Activated effector memory CD4-positive, alpha-beta T cell treated with anti-CD3 and anti-CD28 coated beads, Interleukin-2, amount 50 U/mL, for 16 hours (primary cell): ENCODE results near the gene PHF5A.
"Not testable (repeated sequence)": the region's sequence is repeated elsewhere in the genome, so short reads cannot be mapped to it uniquely, and the experiment has no call there.

ENCODE experiments used
- DNase-seq: peaks from one replicate; pipeline ENCODE4 v3.0.0-alpha.2; 2020

Gene PHF5A

DNA sequence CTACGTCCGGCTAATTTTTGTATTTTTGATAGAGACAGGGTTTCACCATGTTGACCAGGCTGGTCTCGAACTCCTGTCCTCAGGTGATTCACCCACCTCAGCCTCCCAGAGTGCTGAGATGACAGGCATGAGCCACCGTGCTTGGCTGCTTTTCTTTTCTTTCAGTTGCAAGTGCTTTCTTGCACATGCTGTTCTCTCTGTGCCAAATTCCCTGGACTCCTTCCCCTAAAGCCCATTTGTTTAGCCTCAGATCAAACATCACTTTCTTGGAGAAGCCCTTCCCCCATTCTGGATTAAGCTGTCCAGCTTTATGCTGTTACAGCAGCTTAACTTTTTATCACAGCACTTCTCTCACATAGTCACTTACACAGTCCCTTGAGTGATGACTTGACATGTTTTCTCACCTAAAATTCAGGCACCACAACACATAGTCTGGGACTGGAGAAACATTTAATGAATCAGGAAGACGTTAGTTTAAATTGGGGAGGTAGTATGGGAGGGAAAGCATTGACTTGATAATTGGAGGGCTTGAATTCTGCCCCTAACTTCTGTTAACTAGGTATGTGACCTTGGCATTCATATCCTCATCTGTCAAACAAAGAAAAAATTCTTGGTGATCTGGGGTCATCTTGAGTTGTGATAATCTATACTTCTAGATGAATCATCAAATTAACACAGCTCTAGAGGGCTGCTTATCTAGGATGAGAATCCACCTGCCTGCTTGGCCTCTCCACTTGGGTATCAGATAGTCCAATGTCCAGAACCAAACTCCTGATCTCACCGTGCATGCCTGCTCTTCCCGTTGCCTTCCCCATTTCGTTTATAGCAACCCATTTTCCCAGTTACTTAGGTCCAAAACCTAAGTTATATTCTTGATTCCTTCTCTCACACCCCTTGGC, 18.8 kb upstream of the PHF5A start:
- DNase-seq = no peak

DNA sequence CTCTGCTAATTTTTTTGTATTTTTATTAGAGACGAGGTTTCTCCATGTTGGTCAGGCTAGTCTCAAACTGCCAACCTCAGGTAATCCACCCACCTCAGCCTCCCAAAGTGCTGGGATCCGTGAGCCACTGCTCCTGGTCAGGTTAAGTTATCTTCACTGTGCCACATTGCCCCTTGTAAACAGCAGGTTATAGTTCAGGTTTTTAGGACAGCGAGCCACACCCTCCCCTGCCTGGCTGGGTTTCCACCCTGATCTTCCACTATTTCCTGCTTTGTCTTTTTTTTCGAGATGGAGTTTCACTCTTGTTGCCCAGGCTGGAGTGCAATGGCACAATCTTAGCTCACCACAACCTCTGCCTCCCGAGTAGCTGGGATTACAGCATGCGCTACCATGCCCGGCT, 16.5 kb upstream of the PHF5A start:
- DNase-seq = no peak

DNA sequence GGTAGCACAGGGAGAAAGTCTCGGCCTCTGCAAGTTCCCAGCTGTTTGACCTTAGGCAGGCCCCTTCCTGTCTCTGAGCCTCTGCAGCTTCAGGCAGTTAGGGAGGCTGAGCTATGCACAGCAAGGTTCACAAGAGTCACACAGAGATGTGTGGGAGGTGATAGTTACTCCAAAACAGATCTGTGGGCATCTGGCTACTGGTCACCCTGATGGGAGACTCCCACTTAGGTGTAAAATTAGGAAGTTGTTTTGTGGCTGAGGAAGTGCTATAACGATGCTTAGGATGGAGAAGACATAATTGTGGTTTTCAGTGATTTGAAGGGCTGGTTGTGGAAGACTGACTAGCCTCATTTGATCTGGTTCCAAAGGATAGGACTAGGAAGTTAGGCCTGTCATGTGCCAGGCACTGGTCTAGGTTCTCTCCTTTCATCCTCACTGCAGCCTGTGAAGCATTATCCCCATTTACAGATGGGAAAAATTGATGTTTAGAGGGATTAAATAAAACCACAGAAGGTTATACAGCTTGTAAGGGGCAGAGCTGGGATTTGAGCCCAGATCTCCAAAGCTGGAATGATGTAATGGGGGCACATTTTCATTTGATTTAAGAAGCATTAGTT, 13.9 kb upstream of the PHF5A start:
- DNase-seq = no peak

DNA sequence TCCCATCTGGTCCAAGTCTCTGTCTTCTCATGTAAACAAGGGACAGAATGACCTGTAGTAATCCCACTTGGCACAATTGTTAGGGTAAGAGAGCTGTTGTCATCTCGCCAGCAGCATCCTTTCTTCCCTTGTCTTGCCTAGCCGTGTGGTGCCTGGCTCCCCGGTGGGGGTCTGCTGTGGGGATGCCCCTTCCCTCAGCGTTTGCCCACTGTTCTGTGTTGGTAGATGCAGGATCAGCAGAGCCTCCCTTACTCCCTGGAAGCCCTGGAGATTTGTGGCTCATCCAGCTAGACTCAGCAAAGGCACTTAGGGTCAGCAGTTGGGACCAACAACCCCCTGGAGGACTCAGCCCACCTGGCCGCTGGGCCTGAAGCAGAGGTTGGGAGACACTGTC, 13.4 kb upstream of the PHF5A start:
- no peak for DNase-seq

DNA sequence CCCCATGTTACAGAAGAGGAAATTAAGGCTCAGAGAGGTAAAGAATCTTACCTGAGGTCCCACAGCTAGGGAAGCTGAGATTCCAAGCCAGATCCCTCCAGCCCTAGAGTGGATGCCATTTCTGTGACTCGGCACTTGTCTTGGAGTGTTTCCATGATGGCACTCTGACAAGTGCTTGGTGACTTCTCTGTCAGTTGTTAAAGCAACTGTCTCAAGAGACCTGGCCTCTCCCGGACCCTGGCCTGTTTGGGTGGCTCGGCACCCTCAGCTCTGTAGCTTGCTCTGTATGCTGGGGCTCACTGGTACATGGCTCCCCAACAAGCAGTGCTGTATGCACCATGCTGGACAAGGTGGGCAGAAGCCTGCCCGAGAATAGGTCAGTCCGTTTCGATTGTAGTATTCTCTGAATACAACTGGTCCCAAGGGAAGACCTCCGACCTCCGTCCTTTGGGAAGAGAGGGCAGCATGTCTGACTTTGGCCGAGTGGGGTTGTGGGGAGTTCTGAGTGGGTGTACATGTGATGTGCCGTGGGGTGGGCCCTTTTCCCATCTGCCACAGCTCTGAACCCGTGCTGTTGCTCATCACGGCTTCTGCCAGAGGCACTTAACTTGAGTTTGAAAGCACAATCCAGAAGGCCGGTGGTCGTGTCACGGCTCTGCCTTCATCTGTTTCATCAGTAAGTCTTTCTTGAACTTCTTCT, 12.8 kb upstream of the PHF5A start:
- DNase-seq = no peak

DNA sequence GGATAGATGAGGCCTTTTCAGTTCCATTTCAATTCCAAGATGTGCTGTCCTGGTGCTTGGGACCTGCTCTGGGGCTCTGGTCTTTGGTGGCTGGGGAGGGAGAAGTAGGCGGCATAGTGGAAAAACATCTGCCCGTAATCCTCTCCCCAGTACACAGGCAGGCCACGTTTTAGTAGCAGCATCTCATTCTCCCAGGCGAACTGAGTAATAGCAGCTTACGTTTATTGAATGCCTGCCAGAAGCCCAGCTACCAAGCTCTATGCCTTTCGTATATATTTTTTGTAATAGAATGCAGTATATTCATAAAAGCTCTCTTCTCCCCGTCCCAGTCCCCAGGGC, 11.9 kb upstream of the PHF5A start:
- DNase-seq = no peak

DNA sequence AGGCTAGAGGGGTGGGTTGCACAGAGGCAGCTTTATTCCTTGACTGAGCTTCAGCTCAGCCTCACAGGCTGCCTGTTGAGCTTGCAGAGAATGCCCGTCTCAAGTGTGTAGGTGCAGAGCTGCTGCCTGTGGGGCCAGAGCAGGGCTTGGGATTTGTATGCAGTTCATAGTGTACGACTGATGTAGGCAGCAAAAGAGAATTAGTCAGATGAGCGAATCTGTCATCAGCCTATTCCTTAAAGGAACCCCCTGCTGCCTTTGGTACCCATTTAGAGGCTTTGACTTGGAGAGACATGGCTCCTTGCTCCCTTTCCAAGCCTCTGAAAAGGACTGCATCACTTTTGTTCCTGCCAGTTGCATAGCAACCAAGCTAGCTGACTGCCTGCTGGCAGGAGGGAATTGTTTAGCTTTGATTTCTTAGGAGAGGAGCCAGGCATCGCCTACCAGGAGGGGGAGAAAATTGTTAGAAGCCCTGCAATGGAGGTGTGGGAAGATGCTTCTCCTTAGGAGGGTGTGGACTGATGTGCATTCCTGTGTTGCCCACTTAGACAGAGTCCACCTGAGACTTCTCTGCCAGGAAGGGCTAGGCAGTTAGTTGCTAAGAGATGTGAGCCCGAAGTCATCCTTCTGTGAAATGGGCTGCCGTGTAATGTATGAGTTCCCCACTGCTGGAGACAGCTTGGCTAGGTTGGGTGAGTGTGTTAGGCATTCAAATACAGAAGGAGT, 11.3 kb upstream of the PHF5A start:
- DNase-seq = no peak

DNA sequence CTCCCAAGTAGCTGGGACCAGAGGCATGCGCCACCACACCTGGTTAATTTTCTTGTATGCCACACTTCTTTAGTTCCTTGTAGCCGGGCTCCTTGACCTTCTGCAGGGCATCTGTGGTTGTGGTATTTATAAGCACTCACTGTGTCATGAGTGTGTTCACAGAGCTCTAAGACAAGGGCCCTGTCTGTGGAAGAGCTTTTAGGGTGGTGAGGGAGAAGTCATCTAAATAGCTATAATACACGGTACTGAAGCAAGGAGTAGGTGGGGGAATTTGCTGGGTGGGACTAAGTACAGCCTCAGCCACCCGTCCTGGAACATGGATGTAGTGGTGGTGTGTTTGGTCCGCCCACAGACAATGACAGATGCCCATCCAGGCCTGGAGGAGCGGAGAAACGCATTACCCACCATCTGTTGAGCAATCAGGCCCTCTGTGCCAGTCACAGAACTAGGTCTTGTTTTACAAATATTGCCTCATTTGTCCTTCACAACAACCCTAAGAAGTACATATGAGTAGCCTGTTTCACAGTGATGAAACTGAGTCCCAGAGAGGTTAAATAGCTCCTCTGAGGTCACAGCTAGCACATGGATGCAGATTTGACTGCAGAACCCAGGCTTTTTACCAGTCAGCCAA, 10.5 kb upstream of the PHF5A start:
- no peak for DNase-seq

DNA sequence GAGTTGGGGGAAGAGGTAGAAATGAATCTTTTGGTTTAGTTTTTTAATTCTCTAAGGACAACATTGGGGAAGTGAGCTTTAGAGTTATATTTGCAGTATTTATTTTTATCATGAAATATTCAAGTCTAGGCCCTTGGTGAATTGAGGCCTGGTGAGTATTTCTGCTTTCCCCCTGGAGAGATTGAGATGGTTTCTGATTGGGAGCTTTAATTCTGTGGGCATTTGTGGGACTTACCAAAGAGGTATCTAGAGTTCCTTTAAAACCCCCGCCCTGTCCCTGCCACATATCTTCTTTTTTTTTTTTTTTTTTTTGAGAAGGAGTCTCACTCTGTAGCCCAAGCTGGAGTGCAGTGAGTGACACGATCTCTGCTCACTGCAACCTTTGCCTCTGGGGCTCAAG, 10.0 kb upstream of the PHF5A start:
- DNase-seq = no peak

DNA sequence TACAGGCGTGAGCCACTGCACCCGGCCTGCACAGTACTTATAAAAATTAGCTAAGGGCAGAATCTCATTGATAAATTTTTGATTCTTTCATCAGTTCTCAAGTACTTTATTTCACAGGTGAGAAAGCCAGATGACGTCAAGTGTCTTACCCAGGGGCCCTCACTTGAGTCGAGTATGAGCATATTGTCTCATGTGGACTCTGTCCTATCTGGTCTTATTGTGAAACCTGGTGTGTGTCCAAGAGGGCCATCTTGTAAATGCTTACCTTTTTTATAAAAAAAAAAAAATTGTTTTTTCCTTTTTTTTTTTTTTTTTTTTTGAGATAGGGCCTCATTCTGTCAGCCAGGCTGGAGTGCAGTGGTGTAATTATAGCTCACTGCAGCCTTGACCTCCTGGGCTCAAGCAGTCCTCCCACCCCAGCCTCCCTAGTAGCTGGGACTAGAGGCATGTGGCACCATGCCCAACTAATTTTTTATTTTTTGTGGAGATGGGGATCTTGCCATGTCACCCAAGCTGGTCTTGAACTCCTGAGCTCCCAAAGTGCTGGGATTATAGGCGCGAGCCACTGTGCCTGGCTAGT, 6.5 kb upstream of the PHF5A start:
- DNase-seq = no peak

DNA sequence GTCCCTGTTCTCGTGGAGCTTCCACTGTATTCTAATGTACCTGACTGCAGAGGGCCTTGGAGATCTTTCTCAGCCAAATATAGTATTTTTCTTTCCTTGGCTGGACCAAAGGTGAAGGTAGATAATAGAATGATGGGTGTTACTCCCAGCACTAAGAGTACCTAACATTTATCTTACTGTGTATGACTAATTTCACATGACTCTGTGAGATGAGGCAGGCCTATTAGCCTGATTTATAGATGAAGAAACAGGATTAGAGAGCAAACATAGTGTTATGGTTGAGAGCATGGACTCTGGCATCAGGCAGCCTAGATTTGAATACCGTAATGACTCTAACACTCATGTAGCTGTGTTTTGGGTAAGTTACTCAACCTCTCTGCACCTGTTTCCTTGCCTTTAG, 3.1 kb upstream of the PHF5A start:
- DNase-seq = no peak

DNA sequence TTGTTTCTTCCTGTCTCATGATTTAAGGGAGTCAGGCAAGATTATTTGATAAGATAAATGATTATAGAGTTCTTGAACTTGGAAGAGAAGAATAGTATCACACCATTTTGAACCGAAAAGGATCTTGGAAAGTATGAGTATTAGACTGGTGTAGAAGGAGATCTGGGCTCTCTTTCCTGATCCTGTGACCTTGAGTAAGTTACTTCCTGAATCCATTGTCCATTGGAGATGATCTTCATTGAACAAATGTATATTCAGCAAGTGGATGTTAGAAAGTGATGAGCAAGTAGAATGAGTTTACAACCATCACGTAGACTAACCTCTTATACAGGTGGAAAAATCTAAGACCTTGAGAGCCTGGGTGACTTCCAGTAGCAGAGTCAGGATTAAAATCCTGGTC, 2.4 kb upstream of the PHF5A start:
- DNase-seq = no peak

DNA sequence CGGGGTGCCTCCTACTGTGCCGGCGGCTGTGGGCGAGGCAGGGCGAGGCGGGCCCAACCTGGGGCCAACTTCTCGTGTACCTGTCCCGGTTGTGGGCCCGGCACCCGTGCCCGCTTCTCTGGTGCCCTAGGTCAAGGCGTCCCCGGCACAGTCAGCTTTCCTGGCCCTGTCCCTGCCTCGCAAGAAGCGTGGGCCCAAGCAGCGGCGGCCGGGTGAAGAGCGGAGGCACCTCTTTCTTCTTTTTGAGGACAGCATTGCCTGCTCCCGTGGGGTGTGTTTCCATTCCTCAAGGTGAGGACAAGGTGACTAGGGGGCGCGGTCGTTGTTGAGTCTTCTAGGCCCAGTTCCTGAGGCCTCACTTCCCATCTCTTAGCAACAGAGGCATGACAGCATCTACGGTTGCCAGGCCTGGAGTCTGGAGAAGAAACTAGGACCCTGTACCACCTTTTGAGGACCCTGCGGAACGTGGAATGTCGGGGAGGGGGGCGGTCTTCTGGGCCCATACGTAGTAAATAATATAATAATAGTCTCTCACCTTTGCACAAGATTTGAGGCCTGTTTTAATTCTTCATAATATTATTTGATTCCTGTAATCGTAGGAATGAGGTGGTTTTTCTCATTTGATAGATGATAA, 843 bp upstream of the PHF5A start:
- DNase-seq = no peak

DNA sequence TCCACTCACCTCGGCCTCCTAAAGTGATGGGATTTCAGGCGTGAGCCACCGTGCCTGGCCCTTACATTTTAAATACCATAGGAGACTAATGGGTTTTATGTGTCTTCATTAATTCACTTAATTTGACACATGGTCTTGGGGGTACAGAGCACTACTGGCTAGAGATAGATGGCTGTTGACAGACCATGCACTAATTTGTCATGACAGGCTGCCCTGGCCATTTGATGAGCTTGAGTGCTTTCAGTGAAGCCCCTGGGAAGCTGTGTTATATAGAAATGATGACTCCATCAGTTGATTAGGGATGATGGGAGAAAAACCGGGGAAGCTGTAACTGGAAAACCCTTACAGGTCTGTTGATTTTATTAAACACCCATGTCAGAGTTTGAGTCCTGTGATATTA, 6.6 kb downstream of the PHF5A start:
- no peak for DNase-seq

DNA sequence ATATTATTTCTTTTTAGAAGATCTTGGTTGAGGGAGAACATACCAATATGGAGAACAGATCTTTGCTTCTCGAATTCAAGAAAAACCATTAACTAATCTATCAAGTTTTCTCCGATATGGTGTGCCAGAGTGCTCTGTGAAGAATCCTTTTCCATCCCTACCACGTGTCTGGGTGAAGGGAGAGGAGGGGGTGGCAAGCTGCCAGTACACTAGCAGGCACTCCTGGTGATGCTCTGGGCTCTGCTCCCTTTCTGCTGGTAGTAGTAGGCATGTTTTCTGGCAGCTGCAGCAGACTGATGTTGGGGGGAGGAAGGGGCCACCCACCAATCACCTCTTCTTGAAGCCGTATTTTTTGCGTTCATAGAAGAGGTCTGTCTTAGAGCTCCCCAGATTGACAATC, 8.4 kb downstream of the PHF5A start:
- DNase-seq = not testable (repeated sequence)

DNA sequence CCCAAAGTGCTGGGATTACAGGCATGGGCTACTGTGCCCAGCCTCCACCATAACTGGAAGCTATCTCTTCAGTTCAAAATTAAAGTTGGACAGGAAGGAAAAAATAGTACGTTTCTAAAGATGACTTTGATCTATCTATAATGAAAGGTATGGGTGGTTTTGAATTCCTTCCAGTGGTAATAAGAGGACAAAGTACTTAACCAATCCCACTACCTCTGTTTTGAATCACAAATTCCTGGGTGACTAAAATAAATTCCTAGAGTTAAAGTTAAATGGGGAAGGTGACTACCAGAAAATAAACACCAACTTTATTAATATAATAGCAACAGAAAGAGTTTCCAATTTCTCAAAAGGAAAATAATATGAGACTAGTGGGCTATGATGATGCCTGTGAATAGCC, 9.1 kb downstream of the PHF5A start:
- DNase-seq = no peak

DNA sequence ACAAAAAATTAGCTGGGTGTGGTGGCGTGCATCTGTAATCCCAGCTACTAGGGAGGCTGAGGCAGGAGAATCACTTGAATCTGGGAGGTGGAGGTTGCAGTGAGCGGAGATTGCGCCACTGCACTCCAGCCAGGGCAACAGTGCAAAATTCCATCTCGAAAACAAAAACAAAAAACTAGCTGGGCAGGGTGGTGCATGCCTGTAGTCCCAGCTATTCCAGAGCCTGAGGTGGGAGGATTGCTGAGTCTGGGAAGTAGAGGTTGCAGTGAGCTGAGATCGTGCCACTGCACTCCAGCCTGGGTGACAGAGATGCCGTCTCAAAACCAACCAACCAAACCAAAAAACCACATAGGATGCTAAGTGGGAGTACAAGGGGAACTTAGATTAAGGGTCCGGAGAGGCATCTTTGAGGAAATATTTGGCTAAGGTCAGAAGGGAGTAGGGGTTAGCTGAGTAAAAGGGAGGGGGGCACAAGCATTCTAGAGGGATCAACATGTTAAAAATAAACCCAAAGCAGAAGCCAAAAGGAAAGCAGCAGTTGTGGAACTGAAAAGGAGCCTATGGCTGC, 10.2 kb downstream of the PHF5A start:
- no peak for DNase-seq

DNA sequence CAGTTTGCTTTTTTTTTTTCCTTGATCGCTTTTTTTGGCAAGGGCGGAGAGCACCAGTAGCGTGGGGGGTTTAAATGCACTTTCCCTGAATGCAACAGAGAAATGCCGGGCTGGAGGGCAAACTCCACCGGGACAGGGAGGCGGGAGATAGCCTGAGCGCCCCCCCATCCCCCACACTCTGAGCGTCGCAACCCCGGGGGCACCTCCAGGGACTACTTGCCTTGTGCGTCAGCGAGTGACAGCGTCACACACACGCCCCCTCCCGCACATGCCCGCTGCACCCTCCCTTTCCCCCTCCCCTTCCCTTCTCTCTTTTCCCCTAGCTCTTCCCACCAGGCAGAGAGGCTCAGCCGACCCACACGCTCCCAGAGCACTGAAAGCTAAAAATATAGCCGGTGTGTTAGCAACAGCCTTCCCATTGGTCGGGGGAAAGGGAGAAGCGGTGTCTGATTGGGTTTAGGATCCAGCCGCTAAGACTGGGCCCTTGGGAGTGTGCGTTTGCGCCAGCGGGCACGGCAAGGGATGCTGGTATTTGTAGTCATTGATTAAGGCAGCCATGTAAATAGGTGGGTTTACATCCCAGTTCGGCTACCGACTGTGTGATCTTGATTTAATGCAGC, 20.2 kb downstream of the PHF5A start:
- DNase-seq = peak; percentile 96

DNA sequence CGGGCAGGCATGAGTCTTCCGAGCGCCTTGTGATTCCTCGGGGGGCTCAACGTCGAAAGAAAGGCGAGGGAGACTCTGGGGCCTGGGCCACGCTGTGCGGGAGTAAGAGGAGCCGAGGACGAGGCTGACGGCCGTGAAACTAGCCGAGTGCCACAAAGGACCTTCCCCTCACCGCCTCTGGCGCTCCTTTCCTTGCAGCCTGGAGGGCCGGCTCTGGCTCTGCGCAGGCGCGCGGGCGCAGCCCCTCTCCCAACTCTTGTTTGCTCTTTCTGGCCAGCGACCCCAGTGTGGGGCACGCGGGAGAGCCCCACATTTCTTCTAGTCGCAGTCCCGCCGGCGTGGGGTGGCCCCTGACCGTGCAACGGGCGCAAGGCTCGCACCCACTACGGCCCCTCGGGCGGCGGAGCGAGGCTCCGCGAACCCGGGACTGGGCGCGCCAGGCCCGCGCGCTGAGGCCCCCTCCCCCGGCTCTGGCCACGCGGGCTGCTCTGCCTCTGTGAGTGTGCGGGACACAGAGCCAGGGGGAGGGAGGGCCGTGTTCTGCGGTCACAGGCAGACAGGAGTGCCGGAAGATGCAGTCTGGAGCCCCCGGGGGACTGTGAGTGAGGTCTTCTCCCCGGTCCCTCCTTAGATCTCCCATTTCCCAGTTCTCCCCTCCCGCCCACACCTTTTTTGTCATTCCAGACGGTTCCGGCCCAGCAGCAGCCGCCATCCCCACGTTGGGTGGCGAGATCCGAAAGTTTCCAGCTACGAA, 20.9 kb downstream of the PHF5A start:
- DNase-seq = peak; percentile 85

DNA sequence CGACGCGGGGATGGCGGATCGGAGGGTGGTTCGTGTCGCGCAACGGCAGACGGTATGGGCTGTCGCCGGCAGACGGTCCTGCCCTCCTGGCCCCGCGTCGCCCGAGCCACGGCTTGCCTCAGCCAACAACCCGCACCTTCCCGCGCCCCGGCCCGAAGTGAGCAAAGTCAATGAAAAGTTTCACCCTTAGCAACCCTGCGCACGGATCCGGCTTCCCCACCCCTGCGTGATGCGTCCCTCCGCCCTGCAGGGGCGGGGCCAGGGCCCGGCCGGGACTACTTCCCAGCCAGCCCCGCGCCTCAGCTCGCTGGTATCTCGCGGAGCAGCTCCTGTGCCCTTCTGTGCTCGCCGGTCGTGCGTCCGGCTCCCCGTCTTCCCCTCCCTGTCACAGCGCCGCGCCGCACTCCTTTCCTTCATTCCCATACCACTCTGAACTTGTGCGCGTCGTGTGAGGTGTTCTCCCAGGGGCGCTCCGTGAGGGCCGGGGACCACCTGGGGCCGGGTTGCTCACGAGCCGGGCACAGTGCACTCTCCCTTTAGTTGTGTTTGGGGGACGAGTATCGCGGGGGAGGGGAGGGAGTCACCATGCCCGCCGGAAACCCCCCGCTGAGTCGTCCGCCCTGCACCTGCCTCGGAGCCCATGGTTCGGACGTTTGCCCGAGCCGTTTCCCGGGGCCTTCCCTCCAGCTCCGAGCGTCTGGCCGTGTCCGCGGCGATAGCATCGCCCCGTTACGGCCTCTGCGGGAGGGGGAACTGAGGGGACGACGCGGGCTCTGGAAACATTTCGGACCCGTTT, 21.7 kb downstream of the PHF5A start, which contains the start of gene TOB2:
Gene TOB2, minus strand, starts transcription at position 163 of the 796 bp plus-strand sequence. CDS start 9,456 bp downstream, outside the sequence.
- peak; percentile 98 for DNase-seq
